A172 (cell line): Measurements from ENCODE around the gene PRAMEF10. TPM values are rescaled to one million over a fixed set of nuclear protein-coding genes. Genes with fewer than 3 reads are reported as not detected.
"Not testable (repeated sequence)": the region's sequence is repeated elsewhere in the genome, so short reads cannot be mapped to it uniquely, and the experiment has no call there.

Experiments
- DNase-seq: peaks from one replicate; pipeline ENCODE4 v3.0.0-alpha.2; 2015; ENCODE audit warnings: low spot score
- total RNA-seq: library from RNA; depleted of rRNA; stranded (reverse); fragments of >200 nt; shearing (Covaris generic); gene quantifications from 2 replicates; pipeline ENCODE4 v1.2.3, GENCODE V29; 2014; rRNA removed

PRAMEF10 gene
- not detected in 2 replicates for total RNA-seq

GRCh38 chr1:12898170-12898569, at the start of gene PRAMEF10:
TSS of gene PRAMEF10 (minus strand) at chr1:12898270. CDS start at chr1:12895847, 2,423 bp downstream.
- DNase-seq, result not testable (repeated sequence)

- DNase-seq, result not testable (repeated sequence)
Observed at GRCh38 chr1:12947480-12947879, 49.4 kb upstream of the PRAMEF10 start, which contains the start of gene PRAMEF6. TSS of gene PRAMEF6 (minus strand) at chr1:12947580. CDS start at chr1:12942518, 5,062 bp downstream.

- not testable (repeated sequence) for DNase-seq
Observed at GRCh38 chr1:12924368-12924767, 26.3 kb upstream of the PRAMEF10 start.

- not testable (repeated sequence) for DNase-seq
Observed at GRCh38 chr1:12921749-12922148, 23.7 kb upstream of the PRAMEF10 start.

- DNase-seq, result not testable (repeated sequence)
Observed at GRCh38 chr1:12916310-12916709, 18.2 kb upstream of the PRAMEF10 start, which contains the start of gene PRAMEF7. TSS of gene PRAMEF7 (plus strand) at chr1:12916610. CDS start at chr1:12917693, 1,083 bp downstream.

- DNase-seq, result not testable (repeated sequence)
Observed at GRCh38 chr1:12903793-12904572, 5.9 kb upstream of the PRAMEF10 start.

GRCh38 chr1:12899186-12899585, 1.1 kb upstream of the PRAMEF10 start:
- not testable (repeated sequence) for DNase-seq

GRCh38 chr1:12886101-12886500, 12.0 kb downstream of the PRAMEF10 start, which contains the start of gene PRAMEF4:
TSS of gene PRAMEF4 (minus strand) at chr1:12886201. CDS start at chr1:12883394, 2,807 bp downstream.
- DNase-seq, result not testable (repeated sequence)

GRCh38 chr1:12878453-12878852, 19.6 kb downstream of the PRAMEF10 start:
- not testable (repeated sequence) for DNase-seq

- DNase-seq, result not testable (repeated sequence)
Observed at GRCh38 chr1:12863131-12863880, 34.8 kb downstream of the PRAMEF10 start.

GRCh38 chr1:12856786-12857185, 41.3 kb downstream of the PRAMEF10 start, which contains the start of gene PRAMEF2:
TSS of gene PRAMEF2 (plus strand) at chr1:12857086. CDS start at chr1:12859010, 1,924 bp downstream.
- DNase-seq, result not testable (repeated sequence)

- peak; percentile 73 for DNase-seq
Observed at GRCh38 chr1:12851779-12852178, 46.3 kb downstream of the PRAMEF10 start.

- not testable (repeated sequence) for DNase-seq
Observed at GRCh38 chr1:12848620-12849019, 49.5 kb downstream of the PRAMEF10 start, which contains the start of gene HNRNPCL1. TSS of gene HNRNPCL1 (minus strand) at chr1:12848720. CDS start at chr1:12848289, 431 bp downstream.

Other genes with a start within 250 kb of the PRAMEF10 start
- gene AADACL3, start 182.2 kb downstream of the PRAMEF10 start, total RNA-seq, result not detected in 2 replicates
- gene CFAP107, start 152.1 kb downstream of the PRAMEF10 start, total RNA-seq, result not detected in 2 replicates
- gene PRAMEF12, start 124.5 kb downstream of the PRAMEF10 start, total RNA-seq, result not detected in 2 replicates
- gene PRAMEF1, start 106.9 kb downstream of the PRAMEF10 start, total RNA-seq, result not detected in 2 replicates
- gene PRAMEF11, start 66.9 kb downstream of the PRAMEF10 start, total RNA-seq, result not detected in 2 replicates
- gene HNRNPCL1, start 49.5 kb downstream of the PRAMEF10 start, total RNA-seq, result not detected in 2 replicates
- gene PRAMEF2, start 41.2 kb downstream of the PRAMEF10 start, total RNA-seq, result not detected in 2 replicates
- gene PRAMEF4, start 12.1 kb downstream of the PRAMEF10 start, total RNA-seq, result not detected in 2 replicates
- not detected in 2 replicates for gene PRAMEF7, start 18.3 kb upstream of the PRAMEF10 start, total RNA-seq
- not detected in 2 replicates for gene PRAMEF6, start 49.3 kb upstream of the PRAMEF10 start, total RNA-seq
- gene PRAMEF27, start 158.3 kb upstream of the PRAMEF10 start, total RNA-seq, result not detected in 2 replicates
- not detected in 2 replicates for gene HNRNPCL3, start 162.5 kb upstream of the PRAMEF10 start, total RNA-seq
- gene PRAMEF25, start 172.5 kb upstream of the PRAMEF10 start, total RNA-seq, result not detected in 2 replicates
- gene HNRNPCL2, start 218.6 kb upstream of the PRAMEF10 start, total RNA-seq, result not detected in 2 replicates